ENCODE results near the gene TSPAN16. TPM values are rescaled to one million over a fixed set of nuclear protein-coding genes. Genes with fewer than 3 reads are reported as not detected.
A peak's percentile ranks its signal among the peaks of the same experiment; 100 is the strongest.

TSPAN16 gene
- total RNA-seq, 1 donor from 2014 or later = not detected

DNA sequence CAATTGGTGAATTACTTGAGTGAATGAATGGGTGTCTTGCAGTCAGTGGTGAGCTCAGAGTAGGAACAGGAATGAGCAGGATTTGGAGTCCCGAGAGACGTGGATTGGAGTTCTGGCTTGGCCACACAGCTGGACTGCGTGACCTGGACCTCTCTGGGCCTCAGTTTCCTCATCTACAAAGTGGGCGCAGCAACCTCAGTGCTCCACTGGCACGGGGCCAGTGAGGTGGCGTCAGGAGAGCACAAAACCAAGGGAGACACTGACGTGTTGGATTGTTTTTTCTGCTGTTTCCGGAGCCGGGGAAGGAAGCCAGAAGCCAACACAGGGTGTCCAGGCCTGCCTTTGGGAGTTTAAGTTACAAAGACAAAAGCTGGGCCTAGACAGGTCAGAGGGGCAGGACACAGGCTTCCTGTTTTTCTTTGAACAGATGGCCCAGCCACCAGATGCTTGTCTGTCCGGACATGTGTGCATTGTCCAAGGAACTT, 27.1 kb upstream of the TSPAN16 start:
- peak; percentile 65 for DNase-seq (ENCODE audit: low spot score)

DNA sequence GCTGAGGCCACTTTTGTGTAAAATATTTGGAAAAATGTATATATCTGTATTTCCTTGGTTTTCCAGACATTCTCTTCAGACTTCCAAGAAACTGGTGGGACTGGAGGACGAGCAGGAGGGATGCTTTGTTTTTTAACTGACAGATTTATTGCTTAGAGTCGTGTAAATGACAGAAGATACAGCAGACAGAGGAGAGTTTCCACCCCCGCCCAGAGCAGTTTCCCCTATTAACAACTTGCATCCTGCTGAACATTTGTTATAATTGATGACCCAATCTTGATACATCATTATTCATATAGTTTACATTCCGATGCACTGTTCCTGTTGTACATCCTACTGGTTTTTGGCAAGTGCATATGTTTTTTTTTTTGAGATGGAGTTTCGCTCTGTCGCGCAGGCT, 26.6 kb upstream of the TSPAN16 start:
- DNase-seq (ENCODE audit: low spot score) = no peak

DNA sequence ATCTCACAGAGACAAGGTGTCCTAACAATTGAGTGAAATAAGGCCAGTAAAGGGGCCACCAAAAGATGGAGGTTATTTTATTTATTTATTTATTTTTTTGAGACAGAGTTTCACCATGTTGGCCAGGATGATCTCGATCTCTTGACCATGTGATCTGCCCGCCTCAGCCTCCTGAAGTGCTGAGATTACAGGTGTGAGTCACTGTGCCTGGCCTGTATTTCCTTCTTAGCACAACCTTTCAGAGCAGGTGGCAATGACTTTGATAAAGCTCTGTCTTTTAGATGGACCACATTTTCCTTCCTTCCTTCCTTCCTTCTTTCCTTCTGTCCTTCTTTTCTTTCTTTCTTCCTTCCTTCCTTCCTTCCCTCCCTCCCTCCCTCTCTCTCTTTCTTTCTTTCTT, 22.7 kb upstream of the TSPAN16 start:
- no peak for DNase-seq (ENCODE audit: low spot score)

DNA sequence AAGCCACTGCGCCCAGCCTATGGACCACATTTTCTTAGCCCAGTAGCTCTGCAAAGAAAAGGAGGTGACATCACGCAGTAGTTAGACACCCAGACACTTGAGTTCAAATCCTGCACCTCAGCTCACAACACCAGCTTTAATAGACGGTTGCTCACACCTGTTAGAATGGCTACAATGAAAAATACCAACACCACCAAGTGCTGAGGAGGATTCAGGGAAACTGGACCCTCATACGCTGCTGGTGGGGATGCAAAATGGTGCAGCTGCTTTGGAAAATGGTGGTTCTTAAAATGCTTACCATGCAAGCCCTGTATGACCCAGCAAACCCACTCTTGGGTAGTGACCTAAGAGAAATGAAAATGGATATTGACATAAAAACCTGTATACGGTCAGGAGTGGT, 22.0 kb upstream of the TSPAN16 start:
- DNase-seq (ENCODE audit: low spot score) = no peak

- DNase-seq (ENCODE audit: low spot score) = no peak
These were observed 21.4 kb upstream of the TSPAN16 start for GRCh38 chr19:11274533-11275086.

DNA sequence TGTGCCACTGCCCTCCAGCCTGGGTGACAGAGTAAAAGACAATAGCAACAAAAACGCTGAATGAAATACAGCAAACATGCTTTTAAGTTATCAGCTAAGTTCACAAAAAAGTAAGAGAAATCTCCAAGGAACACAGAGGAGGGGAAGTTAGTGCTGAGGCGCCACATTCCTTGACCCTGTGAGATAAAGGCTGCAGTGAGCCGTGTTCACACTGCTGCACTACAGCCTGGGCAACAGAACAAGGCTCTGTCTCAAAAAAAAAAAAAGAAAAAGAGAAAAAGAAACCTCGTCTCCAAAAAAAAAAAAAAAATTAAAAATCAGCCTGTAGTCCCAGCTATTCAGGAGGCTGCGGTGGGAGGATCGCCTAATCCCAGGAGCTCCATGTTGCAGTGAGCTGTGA, 17.3 kb upstream of the TSPAN16 start:
- no peak for DNase-seq (ENCODE audit: low spot score)

DNA sequence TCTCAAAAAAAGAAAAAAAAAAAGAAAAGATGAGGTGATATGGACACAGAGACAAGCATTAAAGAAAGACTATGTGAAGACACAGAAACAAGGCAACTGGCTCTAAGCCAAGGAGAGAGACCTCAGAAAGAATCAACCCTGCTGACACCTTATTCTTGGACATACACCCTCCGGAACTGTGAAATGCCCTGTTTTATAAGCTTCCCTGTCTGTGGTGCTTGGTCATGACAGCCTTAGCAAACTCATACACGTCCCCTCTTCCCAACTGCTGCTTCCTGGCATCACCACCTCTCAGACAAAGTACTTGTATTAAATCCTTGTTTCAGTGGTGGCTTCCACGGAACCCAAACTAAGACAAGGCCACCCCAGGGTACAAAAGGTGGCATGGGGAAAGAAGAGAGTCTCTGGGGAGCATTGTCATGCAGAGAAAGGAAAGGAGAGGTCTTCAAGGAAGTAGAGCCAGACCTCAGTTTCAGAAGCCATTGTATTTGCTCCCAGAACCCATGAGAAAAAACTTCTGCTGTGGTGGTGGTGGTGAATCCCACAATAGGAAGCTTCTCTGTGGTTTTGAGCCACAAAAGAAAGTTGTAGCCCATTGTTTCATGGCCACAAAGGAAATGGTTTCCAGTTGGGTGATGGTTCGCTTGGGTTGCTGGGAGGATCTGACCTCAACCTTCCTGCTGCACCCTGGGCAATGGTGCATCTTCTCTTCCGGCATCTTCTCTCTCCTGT, 16.3 kb upstream of the TSPAN16 start:
- no peak for DNase-seq (ENCODE audit: low spot score)

GRCh38 chr19:11281356-11282049, 14.5 kb upstream of the TSPAN16 start:
- no peak for DNase-seq (ENCODE audit: low spot score)

GRCh38 chr19:11284515-11284914, 11.4 kb upstream of the TSPAN16 start:
- DNase-seq (ENCODE audit: low spot score) = no peak

- no peak for DNase-seq (ENCODE audit: low spot score)
These were observed 9.5 kb upstream of the TSPAN16 start for GRCh38 chr19:11286312-11286974.

- DNase-seq (ENCODE audit: low spot score) = no peak
These were observed 7.6 kb upstream of the TSPAN16 start for GRCh38 chr19:11288349-11288748.

GRCh38 chr19:11290256-11290655, 5.7 kb upstream of the TSPAN16 start:
- no peak for DNase-seq (ENCODE audit: low spot score)

GRCh38 chr19:11291415-11291814, 4.5 kb upstream of the TSPAN16 start:
- DNase-seq (ENCODE audit: low spot score) = no peak

- DNase-seq (ENCODE audit: low spot score) = no peak
These were observed 4.0 kb upstream of the TSPAN16 start for GRCh38 chr19:11291991-11292390.

GRCh38 chr19:11293433-11294389, 2.2 kb upstream of the TSPAN16 start:
- peak; percentile 94 for DNase-seq (ENCODE audit: low spot score)

- DNase-seq (ENCODE audit: low spot score) = no peak
These were observed 780 bp upstream of the TSPAN16 start for GRCh38 chr19:11295180-11295579.

GRCh38 chr19:11296264-11296663, 304 bp downstream of the TSPAN16 start:
- no peak for DNase-seq (ENCODE audit: low spot score)

GRCh38 chr19:11299946-11300810, 4.2 kb downstream of the TSPAN16 start:
- no peak for DNase-seq (ENCODE audit: low spot score)

DNA sequence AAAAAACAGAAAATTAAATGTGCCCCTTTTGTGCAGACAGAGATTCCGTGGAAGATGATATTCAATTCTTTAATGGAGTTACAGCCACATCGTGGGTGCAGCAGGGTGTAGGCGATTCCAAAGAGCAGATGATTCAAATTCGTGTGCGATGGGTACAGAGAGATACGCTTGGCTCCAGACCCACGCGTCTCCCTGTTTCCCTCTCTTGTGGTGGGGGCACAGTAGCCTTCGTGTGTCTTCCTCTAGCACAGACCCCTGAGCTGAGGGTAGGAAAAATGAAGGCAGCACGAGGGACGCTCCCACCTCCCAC, 4.8 kb downstream of the TSPAN16 start:
- no peak for DNase-seq (ENCODE audit: low spot score)

DNA sequence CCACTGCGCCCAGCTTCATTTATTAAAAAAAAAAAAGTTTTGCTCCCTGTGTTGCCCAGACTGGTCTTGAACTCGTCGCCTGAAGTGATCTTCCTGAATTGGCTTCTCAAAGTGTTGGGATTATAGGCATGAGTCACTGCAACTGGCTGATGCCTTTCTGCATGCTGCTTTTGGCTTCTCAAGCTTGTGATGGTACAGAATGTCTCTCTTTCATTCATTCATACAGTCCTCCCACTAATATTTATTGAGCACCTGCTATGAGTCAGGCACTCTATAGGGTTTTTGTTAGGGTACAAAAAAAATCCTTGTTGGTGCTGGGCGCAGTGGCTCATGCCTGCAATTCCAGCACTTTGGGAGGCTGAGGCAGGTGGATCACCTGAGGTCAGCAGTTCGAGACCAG, 9.0 kb downstream of the TSPAN16 start:
- no peak for DNase-seq (ENCODE audit: low spot score)

- DNase-seq (ENCODE audit: low spot score) = no peak
These were observed 10.4 kb downstream of the TSPAN16 start for GRCh38 chr19:11306337-11306736.

All from mucosa of gallbladder (tissue), 1 donor.